GM19468 (cell line): ENCODE results near the gene AMOT.
"Not testable (repeated sequence)": the region's sequence is repeated elsewhere in the genome, so short reads cannot be mapped to it uniquely, and the experiment has no call there.

Experiments
- ATAC-seq: cut with Tn5 transposase; IDR thresholded peaks from one replicate; pipeline ENCODE4 v1.9.1; 2021; ENCODE audit warnings: mild to moderate bottlenecking, moderate library complexity, moderate number of reproducible peaks; ENCODE audit not compliant: unreplicated experiment; ENCODE audit errors: extremely low read depth

AMOT gene

DNA sequence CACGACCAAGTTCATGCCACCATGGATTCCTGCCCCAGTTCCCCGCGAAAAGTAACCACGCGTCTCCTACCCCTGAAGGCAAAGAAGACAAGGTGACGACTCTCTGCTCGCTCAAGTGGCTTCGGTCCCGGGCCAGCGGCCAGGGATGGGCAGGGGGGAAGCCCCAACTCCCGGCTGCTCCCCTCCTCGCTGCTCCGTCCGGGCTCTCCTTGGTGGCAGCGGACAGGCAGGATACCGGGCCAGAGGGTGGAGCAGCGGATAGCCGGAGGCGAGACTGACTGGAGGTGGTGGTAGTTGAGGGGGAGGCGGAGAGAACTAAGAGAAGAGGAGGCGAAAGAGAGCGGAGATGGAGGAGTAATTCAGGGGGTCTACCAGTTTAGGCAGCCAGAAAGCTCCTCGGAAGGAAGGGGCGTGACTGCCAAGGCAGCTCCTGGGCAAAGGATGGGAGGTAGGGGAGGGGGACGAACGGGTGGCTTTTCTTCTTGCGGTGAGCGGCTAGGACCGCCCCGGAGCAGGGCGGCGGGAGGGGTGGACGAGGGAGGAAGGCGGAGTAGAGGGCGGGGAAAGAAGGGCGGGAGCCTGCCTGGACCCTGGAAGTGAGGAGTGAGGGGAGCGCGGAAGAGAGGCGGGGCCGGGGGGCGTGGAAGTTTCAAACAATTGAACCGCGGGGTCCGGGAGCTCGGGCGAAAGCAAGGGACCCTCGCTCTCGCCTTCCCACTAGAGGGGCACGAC, at the start of gene AMOT:
Gene AMOT, minus strand, starts transcription at position 450 of the 732 bp plus-strand sequence. CDS start 17,705 bp downstream, outside the sequence.
- ATAC-seq = no peak

DNA sequence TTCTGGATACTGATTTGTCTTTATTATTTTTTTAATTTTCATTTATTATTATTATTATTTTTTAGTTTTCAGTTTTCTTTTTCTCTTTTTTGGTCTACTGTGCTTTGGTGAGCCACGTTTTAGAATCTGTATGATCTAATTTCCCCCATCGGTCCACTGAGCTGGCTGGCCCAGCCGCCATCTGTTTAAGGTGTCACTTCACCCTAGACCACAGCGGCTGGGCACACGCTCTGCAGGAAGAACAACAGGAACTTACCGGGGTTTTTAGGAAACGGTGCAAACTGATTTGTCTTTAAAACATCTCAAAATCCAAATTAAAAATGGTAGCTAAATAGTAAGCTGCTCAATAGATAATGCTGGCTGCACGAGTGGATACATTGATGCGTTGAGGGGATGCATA, 48.8 kb upstream of the AMOT start:
- no peak for ATAC-seq

DNA sequence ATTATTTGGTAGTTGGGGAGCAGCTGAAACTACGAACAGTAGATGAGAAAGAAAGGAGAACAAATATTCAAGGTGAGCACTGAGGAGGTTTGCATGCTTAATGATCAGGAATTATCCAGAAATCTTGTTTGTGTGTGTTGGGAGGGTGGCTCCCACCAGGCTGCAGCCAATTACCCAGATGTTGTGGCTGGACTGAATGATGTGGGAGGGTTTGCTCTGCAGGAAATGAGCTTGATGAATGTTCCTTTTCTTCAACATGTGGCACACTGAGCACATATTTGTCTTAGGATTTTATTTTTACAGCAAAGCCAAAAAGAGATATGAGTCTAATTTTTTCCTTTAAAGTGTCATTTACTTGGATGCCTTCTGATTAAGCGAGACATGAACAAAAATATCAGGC, 48.3 kb upstream of the AMOT start:
- ATAC-seq = no peak

- ATAC-seq = no peak
Observed at GRCh38 chrX:112877771-112878173, 37.1 kb upstream of the AMOT start.

DNA sequence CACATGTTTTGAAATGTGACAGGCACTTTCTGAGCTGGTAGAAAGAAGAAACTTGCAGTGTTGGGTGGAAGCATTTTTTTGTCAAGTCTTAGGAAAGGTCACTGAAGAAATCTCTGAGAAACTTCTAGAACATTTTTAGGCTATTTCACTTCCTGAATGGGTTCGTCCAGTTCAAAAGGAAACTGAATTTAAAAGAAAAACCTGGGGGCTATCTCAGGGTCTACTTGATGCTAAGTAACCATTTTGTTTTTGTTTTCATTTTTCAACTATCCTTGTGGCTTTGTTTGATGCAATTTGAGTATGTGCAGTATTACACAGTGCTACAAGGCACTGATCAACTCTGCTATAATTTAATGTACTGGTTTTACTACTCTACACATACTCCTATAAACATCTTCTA, 34.0 kb upstream of the AMOT start:
- ATAC-seq = no peak

GRCh38 chrX:112874175-112874574, 33.5 kb upstream of the AMOT start:
- ATAC-seq = no peak

- ATAC-seq = no peak
Observed at GRCh38 chrX:112868586-112868985, 28.0 kb upstream of the AMOT start.

DNA sequence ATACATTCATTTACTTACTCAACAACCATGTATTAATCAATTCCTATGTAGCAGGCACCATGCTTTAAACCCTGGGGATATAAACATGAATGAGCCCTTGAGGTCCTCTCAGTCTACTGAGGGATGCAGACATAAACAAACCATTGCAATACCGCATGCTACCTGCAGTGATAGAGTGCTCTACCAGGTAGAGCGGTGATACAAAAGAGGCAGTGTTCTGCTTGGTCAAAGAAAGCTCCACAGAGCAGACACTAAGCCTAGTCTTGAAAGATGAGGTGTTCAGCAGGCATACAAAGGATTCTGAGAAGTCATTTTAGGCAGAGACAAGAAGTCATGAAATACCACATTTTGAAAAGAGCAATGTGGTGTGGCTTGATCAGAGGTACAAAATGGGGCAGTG, 26.9 kb upstream of the AMOT start:
- ATAC-seq = peak; percentile 76

DNA sequence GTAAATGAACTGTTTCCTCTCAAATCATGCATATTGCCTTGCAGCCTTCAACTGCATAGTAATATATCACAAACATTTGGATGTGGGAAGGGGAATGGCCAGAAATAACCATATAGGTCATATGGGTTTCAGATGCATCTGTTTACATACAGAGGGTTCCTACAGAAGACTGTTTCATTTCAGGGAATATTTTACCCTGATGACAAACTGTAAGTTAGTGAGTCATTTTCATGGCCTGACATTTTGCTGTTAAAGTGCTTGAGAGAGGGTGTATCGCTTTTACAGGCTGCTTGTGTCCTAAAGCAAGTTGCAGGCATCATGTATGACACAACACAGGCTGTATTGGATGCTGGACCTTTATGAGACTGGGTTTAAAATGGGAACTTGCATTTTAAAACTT, 25.5 kb upstream of the AMOT start:
- ATAC-seq = no peak

GRCh38 chrX:112865464-112866025, 24.9 kb upstream of the AMOT start:
- ATAC-seq = no peak

GRCh38 chrX:112863850-112864249, 23.2 kb upstream of the AMOT start:
- no peak for ATAC-seq

DNA sequence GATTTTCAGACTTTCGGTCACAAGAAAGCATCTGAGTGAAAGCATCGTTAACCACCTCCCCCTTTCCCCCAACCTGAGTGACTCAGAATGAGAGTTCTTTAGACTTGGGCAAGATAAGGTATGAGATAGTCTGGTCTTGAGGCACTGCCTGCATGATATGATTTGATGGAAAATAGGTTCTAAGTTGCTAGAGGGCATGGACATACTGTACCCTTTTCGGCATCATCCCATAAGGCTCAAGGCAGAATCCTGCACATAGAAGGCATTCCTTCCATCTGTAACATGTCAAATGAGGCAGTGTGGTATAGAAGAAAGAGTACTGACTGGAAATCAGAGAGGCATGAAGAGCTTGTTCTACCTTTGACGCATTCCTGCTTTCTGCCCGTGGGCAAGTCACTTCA, 16.8 kb upstream of the AMOT start:
- ATAC-seq = peak; percentile 64

GRCh38 chrX:112854901-112855300, 14.3 kb upstream of the AMOT start:
- ATAC-seq = not testable (repeated sequence)

- ATAC-seq = no peak
Observed at GRCh38 chrX:112852851-112853250, 12.2 kb upstream of the AMOT start.

- ATAC-seq = no peak
Observed at GRCh38 chrX:112851806-112852205, 11.2 kb upstream of the AMOT start.

GRCh38 chrX:112851161-112851779, 10.6 kb upstream of the AMOT start:
- ATAC-seq = peak; percentile 97

- peak; percentile 16 for ATAC-seq
Observed at GRCh38 chrX:112849016-112849415, 8.4 kb upstream of the AMOT start.

DNA sequence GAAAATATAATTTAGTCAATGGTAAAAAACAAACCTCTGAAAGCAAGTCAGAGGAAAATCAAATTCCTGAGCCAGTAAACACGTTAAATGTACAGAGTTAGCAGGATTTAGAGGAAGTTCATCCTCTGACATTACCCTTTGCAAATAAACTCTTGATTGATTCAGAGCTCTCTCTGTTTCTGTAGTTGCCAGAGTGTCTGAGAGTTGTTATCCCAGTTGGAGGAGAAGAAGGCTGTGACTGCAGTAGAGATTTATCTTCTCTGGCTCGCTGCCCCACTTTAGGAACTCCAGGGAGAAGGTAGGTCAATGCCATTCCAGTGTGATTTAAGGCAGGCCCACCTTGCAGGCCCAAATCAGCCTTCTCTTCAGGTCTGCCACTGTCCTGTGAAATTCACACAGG, 6.2 kb upstream of the AMOT start:
- no peak for ATAC-seq

DNA sequence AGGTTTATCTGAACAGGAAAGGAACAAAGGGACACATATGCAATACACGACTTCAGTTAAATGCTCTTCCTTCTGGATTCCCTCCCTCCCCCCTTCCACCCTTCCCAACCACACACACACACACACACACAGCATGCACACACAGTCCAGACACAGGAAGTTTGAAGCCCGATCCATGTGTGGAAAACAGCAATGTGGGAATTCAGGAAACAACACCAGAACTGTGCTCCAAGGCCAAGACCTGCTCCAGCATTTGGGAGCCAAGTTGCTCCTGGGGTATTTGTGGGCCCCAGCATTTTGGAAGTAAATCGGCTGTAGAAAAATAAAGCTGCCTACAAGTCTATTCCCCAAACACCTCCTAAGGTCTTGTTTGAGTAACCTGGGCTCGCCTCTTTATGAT, 5.6 kb upstream of the AMOT start:
- no peak for ATAC-seq

DNA sequence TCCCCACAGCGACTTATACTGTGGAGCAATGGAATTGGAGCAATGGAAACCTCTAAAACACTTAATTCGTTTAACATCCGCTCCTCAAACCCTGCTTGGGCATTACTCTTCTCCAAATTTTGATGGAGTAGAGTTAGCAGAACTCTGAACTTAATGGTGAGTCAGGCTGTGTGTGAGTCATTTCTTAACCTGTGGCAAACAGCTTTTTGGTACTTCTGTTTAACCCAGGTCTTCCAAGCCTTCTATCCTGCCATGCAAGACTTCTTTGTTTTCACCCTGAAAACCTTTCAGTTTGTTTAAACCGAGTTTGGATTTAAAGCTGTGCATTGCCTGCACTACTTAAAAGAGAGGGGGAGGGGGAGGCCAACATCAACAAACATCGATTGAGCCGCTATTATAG, 3.6 kb upstream of the AMOT start:
- no peak for ATAC-seq

GRCh38 chrX:112841820-112842157, 1.2 kb upstream of the AMOT start:
- ATAC-seq = no peak
